ENCODE measurements around the gene LMOD3. TPM values are rescaled to one million over a fixed set of nuclear protein-coding genes. Genes with fewer than 3 reads are reported as not detected.

LMOD3 gene
- total and polyA plus RNA-seq, 9 of the 15 experiments (the other 6 are each of a cell fraction or from before 2014, with no cell fraction given) = 0.03 TPM; not detected in 8

DNA sequence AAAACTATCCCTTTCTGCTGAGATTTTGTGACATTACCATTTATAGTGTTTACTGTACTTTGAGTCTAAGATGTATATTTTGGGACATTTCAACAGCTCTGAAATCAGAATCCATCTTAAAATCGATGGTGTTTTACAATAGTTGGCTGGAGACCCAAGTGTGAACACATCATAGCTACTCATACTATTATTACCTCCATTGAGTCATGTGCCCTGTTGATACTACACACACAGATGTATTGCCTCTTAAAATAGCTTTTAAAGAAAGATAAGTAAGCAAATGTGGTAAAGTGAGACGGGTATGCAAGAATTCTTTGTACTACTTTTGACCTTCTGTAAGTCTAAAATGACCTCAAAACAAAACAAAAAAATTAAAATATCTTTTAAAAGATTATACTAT, 6.7 kb downstream of the LMOD3 start:
- Histone ChIP-seq H3K4me3 (no peak overlapping the region), H2AFZ (ENCODE audit: low read depth, low read length) (no peak overlapping the region), H4K20me1 (replicated peaks; ENCODE audit: control insufficient read depth, insufficient read depth, low read length) (no peaks in the 10 kb centered on the region), H3K79me2 (ENCODE audit: control insufficient read depth, insufficient read depth, low read length) (no peaks in the 10 kb centered on the region), H3K9ac (ENCODE audit: insufficient read depth in 1 of 2, low read depth in 2 of 2, low read length in 2 of 2) (no peak overlapping the region), H3K4me1 (replicated peaks in 1 of 2; ENCODE audit: control insufficient read depth in 2 of 2, insufficient read depth in 2 of 2, low read length in 2 of 2) (no peaks in the 10 kb centered on the region; a peak in 1 of 5 replicates), H3K9me3 (replicated peaks; ENCODE audit: control insufficient read depth, insufficient read depth, low read depth, low read length) (no peaks in the 10 kb centered on the region), H3K27ac (ENCODE audit: extremely low read depth, low read depth, low read length) (no peak overlapping the region), H3K27me3 (ENCODE audit: control insufficient read depth in 2 of 2, insufficient read depth in 2 of 2, low read length in 2 of 2) (no peaks in the 10 kb centered on the region), H3K4me2 (ENCODE audit: insufficient read depth, low read length) (no peak overlapping the region), H3K36me3 (ENCODE audit: control insufficient read depth, insufficient read depth, low read length) (no peaks in the 10 kb centered on the region), H3K9me1 (ENCODE audit: control insufficient read depth, insufficient read depth, low read length) (no peaks in the 10 kb centered on the region)
- TF ChIP-seq HLTF (IDR thresholded peaks at IDR 0.05) = no peak
- no peak for TF ChIP-seq CXXC5 (CRISPR knock-in tag; IDR thresholded peaks at IDR 0.05)
- TF ChIP-seq PHTF2 (CRISPR knock-in tag; IDR thresholded peaks at IDR 0.05) = no peak
- TF ChIP-seq SMARCA5 (IDR thresholded peaks at IDR 0.05) = no peak
- no peak for TF ChIP-seq STAT5A (IDR thresholded peaks at IDR 0.05; ENCODE audit: borderline replicate concordance, low read length)
- no peak for TF ChIP-seq NFIX (CRISPR knock-in tag; IDR thresholded peaks at IDR 0.05; ENCODE audit: low read depth)
- WGBS (ENCODE audit: insufficient coverage, low coverage, missing lambda C conversion rate) = 0% methylated on average over 2 of the region's 2 CpGs
- FAIRE-seq (no peak), DNase-seq (ENCODE audit: extremely low read depth in 1 of 4, low spot score in 3 of 4) (no peak), ATAC-seq (no peak)
- intact Hi-C loops (cut with micrococcal nuclease) = no loop called here
- ChIA-PET CTCF (ENCODE audit: low intra/inter-chr PET ratio) (no interaction called here), POLR2A (no interaction called here)
- in situ Hi-C loops (cut with MboI) = no loop called here
- BruUV-seq (replicated peaks) = no TSS peak

DNA sequence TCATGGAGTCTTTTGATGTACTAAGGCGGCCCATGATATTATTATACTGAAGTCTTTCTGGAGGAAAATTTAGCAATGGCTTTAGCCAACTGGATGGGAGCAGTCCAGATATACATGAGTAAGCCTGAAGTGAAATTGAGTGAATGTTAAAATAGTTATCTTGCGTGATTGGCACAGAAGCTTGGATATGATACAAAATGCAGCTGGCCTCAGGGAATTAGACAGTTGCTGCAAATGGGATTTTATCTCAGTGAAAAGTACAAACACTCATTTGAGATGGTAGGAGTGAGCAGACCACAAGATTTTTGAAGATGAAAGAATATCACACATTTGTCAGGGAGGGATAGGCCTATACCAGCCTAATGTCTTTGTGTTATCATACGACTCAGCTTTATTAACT, 8.9 kb downstream of the LMOD3 start:
- intact Hi-C loops (cut with micrococcal nuclease) = no loop called here
- TF ChIP-seq CREB3 (tag; conservative IDR thresholded peaks at IDR 0.05; ENCODE audit: low read depth) (no peak), NCOA2 (IDR thresholded peaks at IDR 0.05; ENCODE audit: partially characterized antibody in 2 of 2) (no peak), EGR1 (conservative IDR thresholded peaks at IDR 0.05) (no peak), CBFA2T3 (IDR thresholded peaks at IDR 0.05) (0 out of 2 replicates have a peak, but pooled peaks have one; percentile 16), NCOA6 (IDR thresholded peaks at IDR 0.05) (no peak), CUX1 (CRISPR knock-in tag; IDR thresholded peaks at IDR 0.05) (no peak), SNRNP70 (optimal IDR thresholded peaks at IDR 0.05; ENCODE audit: low read depth, low read length) (no peak)
- no peak overlapping the region for H3K9ac ChIP-seq (ENCODE audit: insufficient read depth in 1 of 2, low read depth in 2 of 2, low read length in 2 of 2)
- ATAC-seq (no peak), FAIRE-seq (no peak), DNase-seq (ENCODE audit: extremely low read depth in 1 of 4, low spot score in 3 of 4) (no peak)
- POLR2A ChIA-PET = interaction anchor here (0.6 kb wide), 1 partner anchor 278 kb away, joined by 3 read pairs; no protein-coding TSS in a partner anchor
- peaks cover 0 to 6% of the 10 kb centered on the region in 2 experiments; a peak in 3 of 5 replicates for H3K4me1 ChIP-seq (replicated peaks in 1 of 2; ENCODE audit: control insufficient read depth in 2 of 2, insufficient read depth in 2 of 2, low read length in 2 of 2)
- in situ Hi-C loops (cut with MboI) = no loop called here
- no peak overlapping the region for H3K4me3 ChIP-seq
- no TSS peak for BruUV-seq (replicated peaks)
- H2AFZ ChIP-seq (ENCODE audit: low read depth, low read length) = no peak overlapping the region
- H3K79me2 ChIP-seq (ENCODE audit: control insufficient read depth, insufficient read depth, low read length) = no peaks in the 10 kb centered on the region
- H3K27ac ChIP-seq (ENCODE audit: extremely low read depth, low read depth, low read length) = no peak overlapping the region
- H4K20me1 ChIP-seq (replicated peaks; ENCODE audit: control insufficient read depth, insufficient read depth, low read length) = no peaks in the 10 kb centered on the region
- no peak overlapping the region for H3K4me2 ChIP-seq (ENCODE audit: insufficient read depth, low read length)
- CTCF ChIA-PET (ENCODE audit: low intra/inter-chr PET ratio) = no interaction called here
- H3K36me3 ChIP-seq (ENCODE audit: control insufficient read depth, insufficient read depth, low read length) = no peaks in the 10 kb centered on the region
- H3K27me3 ChIP-seq (ENCODE audit: control insufficient read depth in 2 of 2, insufficient read depth in 2 of 2, low read length in 2 of 2) = no peaks in the 10 kb centered on the region
- 45% methylated on average over 3 of the region's 3 CpGs for whole genome bisulfite sequencing (ENCODE audit: insufficient coverage, low coverage, missing lambda C conversion rate)
- no peaks in the 10 kb centered on the region for H3K9me3 ChIP-seq (replicated peaks; ENCODE audit: control insufficient read depth, insufficient read depth, low read depth, low read length)
- H3K9me1 ChIP-seq (ENCODE audit: control insufficient read depth, insufficient read depth, low read length) = no peaks in the 10 kb centered on the region

All from K562 (cell line).